Mucosa of stomach (tissue), 1 donor: ENCODE results near the gene DPP10.

Source experiments
- H3K27me3 ChIP-seq: one replicate; pipeline ENCODE4 v1.7.0; 2013; ENCODE audit warnings: mild to moderate bottlenecking, low read length; ENCODE audit not compliant: control insufficient read depth, insufficient read depth
- H3K36me3 ChIP-seq: one replicate; pipeline ENCODE4 v1.7.0; 2013; ENCODE audit warnings: low read length; ENCODE audit not compliant: control insufficient read depth, insufficient read depth
- H3K4me1 ChIP-seq: one replicate; pipeline ENCODE4 v1.7.0; 2013; ENCODE audit warnings: mild to moderate bottlenecking, low read length; ENCODE audit not compliant: control insufficient read depth, insufficient read depth
- H3K4me3 ChIP-seq: one replicate; pipeline ENCODE4 v1.7.0; 2013; ENCODE audit warnings: low read length
- H3K9ac ChIP-seq: one replicate; pipeline ENCODE4 v1.7.0; 2013; ENCODE audit warnings: mild to moderate bottlenecking, low read length, moderate library complexity
- H3K9me3 ChIP-seq: one replicate; pipeline ENCODE4 v1.7.0; 2013; ENCODE audit warnings: mild to moderate bottlenecking, low read length, moderate library complexity; ENCODE audit not compliant: control insufficient read depth
- donor health status: Pancreatic carcinoma.

The DPP10 gene

GRCh38 chr2:114698520-114698919, 256.1 kb downstream of the DPP10 start:
- Histone ChIP-seq H3K4me1 (no peaks in the 10 kb centered on the region), H3K27me3 (no peaks in the 10 kb centered on the region), H3K9me3 (no peaks in the 10 kb centered on the region), H3K36me3 (no peaks in the 10 kb centered on the region), H3K9ac (no peak overlapping the region), H3K4me3 (no peak overlapping the region)

- no peaks in the 10 kb centered on the region for H3K27me3 ChIP-seq
- no peak overlapping the region for H3K4me3 ChIP-seq
- H3K36me3 ChIP-seq = no peaks in the 10 kb centered on the region
- no peaks in the 10 kb centered on the region for H3K9me3 ChIP-seq
- no peak overlapping the region for H3K9ac ChIP-seq
- H3K4me1 ChIP-seq = no peaks in the 10 kb centered on the region
Observed at GRCh38 chr2:114699423-114699944, 257.0 kb downstream of the DPP10 start.

- Histone ChIP-seq H3K9me3 (no peaks in the 10 kb centered on the region), H3K9ac (no peak overlapping the region), H3K36me3 (no peaks in the 10 kb centered on the region), H3K4me1 (no peaks in the 10 kb centered on the region), H3K4me3 (no peak overlapping the region), H3K27me3 (no peaks in the 10 kb centered on the region)
Observed at GRCh38 chr2:114700440-114700839, 258.0 kb downstream of the DPP10 start.

- Histone ChIP-seq H3K4me1 (no peaks in the 10 kb centered on the region), H3K4me3 (no peak overlapping the region), H3K9me3 (no peaks in the 10 kb centered on the region), H3K9ac (no peak overlapping the region), H3K27me3 (no peaks in the 10 kb centered on the region), H3K36me3 (no peaks in the 10 kb centered on the region)
Observed at GRCh38 chr2:114709936-114710850, 267.8 kb downstream of the DPP10 start.

- Histone ChIP-seq H3K4me1 (no peaks in the 10 kb centered on the region), H3K4me3 (no peak overlapping the region)
Observed at GRCh38 chr2:114714313-114714712, 271.9 kb downstream of the DPP10 start.

GRCh38 chr2:114717049-114717448, 274.6 kb downstream of the DPP10 start:
- Histone ChIP-seq H3K9me3 (no peaks in the 10 kb centered on the region), H3K4me3 (no peak overlapping the region), H3K36me3 (no peaks in the 10 kb centered on the region), H3K4me1 (no peaks in the 10 kb centered on the region), H3K9ac (no peak overlapping the region), H3K27me3 (no peaks in the 10 kb centered on the region)

More at GRCh38 chr2:114714313-114714712, 271.9 kb downstream of the DPP10 start:
- Histone ChIP-seq H3K9me3 (no peaks in the 10 kb centered on the region), H3K27me3 (no peaks in the 10 kb centered on the region), H3K9ac (no peak overlapping the region), H3K36me3 (no peaks in the 10 kb centered on the region)

GRCh38 chr2:114724454-114724853, 282.0 kb downstream of the DPP10 start:
- H3K4me3 ChIP-seq = no peak overlapping the region
- no peaks in the 10 kb centered on the region for H3K27me3 ChIP-seq
- H3K9ac ChIP-seq = no peak overlapping the region
- H3K4me1 ChIP-seq = no peaks in the 10 kb centered on the region
- no peaks in the 10 kb centered on the region for H3K36me3 ChIP-seq
- H3K9me3 ChIP-seq = no peaks in the 10 kb centered on the region

- Histone ChIP-seq H3K4me1 (no peaks in the 10 kb centered on the region), H3K36me3 (no peaks in the 10 kb centered on the region), H3K27me3 (no peaks in the 10 kb centered on the region), H3K9ac (no peak overlapping the region), H3K9me3 (no peaks in the 10 kb centered on the region), H3K4me3 (no peak overlapping the region)
Observed at GRCh38 chr2:114727012-114727411, 284.6 kb downstream of the DPP10 start.

- Histone ChIP-seq H3K9ac (no peak overlapping the region), H3K4me3 (no peak overlapping the region), H3K9me3 (no peaks in the 10 kb centered on the region), H3K36me3 (no peaks in the 10 kb centered on the region), H3K4me1 (no peaks in the 10 kb centered on the region), H3K27me3 (no peaks in the 10 kb centered on the region)
Observed at GRCh38 chr2:114728372-114728771, 285.9 kb downstream of the DPP10 start.

GRCh38 chr2:114729026-114729425, 286.6 kb downstream of the DPP10 start:
- H3K9ac ChIP-seq = no peak overlapping the region

GRCh38 chr2:114735126-114735525, 292.7 kb downstream of the DPP10 start:
- Histone ChIP-seq H3K36me3 (no peaks in the 10 kb centered on the region), H3K27me3 (no peaks in the 10 kb centered on the region), H3K9ac (no peak overlapping the region), H3K9me3 (no peaks in the 10 kb centered on the region), H3K4me3 (no peak overlapping the region), H3K4me1 (no peaks in the 10 kb centered on the region)

More at GRCh38 chr2:114729026-114729425, 286.6 kb downstream of the DPP10 start:
- Histone ChIP-seq H3K9me3 (no peaks in the 10 kb centered on the region), H3K36me3 (no peaks in the 10 kb centered on the region), H3K4me1 (no peaks in the 10 kb centered on the region), H3K27me3 (no peaks in the 10 kb centered on the region), H3K4me3 (no peak overlapping the region)

GRCh38 chr2:114742245-114742644, 299.8 kb downstream of the DPP10 start:
- H3K9ac ChIP-seq = no peak overlapping the region
- no peaks in the 10 kb centered on the region for H3K27me3 ChIP-seq

More at GRCh38 chr2:114742245-114742644, 299.8 kb downstream of the DPP10 start:
- H3K36me3 ChIP-seq = no peaks in the 10 kb centered on the region
- H3K9me3 ChIP-seq = no peaks in the 10 kb centered on the region
- H3K4me1 ChIP-seq = no peaks in the 10 kb centered on the region
- no peak overlapping the region for H3K4me3 ChIP-seq
